HG03575 (cell line): ENCODE results near the gene PIGT.
"Not testable (repeated sequence)": the region's sequence is repeated elsewhere in the genome, so short reads cannot be mapped to it uniquely, and the experiment has no call there.

Experiments used
- ATAC-seq: cut with Tn5 transposase; IDR thresholded peaks from one replicate; pipeline ENCODE4 v1.9.1; 2021; ENCODE audit not compliant: unreplicated experiment, insufficient number of reproducible peaks, low FRiP score; ENCODE audit errors: extremely low read depth

Gene PIGT

DNA sequence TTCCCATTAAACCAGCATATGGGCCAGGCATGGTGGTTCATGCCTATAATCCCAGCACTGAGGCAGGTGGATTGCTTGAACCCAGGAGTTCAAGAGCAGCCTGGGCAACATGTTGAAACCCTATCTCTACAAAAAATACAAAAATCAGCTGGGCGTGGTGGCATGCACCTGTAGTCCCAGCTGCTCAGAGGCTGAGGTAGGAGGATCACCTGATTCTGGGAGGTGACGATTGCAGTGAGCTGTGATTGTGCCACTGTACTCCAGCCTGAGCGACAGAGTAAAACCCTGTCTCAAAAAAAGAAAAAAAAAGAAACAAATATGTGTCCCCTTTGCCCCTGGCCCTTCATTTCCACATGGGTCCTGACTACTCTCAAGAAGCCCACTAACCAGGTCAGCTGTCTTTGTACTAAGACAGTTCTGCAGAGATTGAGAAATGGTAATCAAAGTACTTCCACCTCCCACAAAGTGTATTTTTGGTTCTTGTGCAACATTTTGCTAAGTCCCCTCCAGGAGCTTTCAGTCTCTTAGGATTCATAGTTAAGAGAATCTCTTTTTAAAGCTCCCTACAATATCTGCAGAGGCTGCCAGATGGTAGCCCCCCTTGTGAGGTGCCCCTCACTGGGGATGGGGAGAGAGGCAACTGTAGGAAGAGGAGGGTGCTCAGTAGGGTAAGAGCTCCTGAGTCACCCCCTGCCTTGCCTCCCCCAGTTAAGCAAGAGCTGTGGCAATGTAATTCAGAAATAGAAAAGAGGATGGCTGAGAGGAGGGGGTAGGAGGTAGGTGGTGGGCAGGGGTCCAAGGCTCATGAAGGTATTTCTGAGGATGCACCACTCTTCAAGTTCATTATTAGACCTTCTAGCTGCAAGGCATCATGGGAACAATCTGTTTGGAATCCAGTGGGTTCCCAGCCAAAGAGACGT lies 37.1 kb downstream of the PIGT start:
- ATAC-seq, result no peak

DNA sequence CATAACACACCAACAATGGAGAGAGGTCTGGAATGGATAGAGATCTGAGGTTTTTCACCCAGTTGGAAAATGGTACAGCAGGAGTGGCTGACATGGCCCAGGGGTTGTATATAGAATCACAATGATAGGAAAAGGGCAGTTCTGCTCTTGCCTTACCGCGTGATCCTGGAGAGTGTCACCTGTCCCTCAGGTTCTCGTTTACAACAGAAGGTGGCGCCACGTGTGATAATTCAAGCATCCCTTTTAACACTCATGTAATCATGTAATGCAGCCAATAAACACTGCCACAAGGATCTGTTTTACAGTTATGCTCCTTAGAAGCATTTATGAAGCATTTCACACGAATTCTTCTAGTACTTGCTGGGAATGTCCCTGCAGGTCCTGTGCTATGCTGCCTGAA lies 40.7 kb downstream of the PIGT start:
- ATAC-seq, result no peak

DNA sequence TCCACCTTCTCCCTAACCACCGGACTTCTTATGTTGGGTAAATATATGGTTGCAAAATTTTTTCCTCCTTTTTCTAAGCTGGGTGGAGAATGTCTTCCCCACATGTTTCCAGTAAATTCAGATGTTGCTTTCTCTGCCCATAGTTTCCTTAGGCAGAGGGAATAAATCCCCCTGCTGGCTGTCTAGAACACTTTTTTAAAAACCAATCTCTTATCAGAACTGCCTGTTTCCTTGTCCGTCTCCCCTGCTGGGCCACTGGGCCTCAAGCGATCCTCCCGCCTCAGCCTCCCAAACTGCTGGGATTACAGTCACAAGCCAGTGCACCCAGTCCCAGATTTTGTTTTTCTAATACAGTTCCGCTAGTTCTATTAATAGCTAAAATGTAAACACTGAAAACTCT lies 43.7 kb downstream of the PIGT start:
- ATAC-seq, result no peak

DNA sequence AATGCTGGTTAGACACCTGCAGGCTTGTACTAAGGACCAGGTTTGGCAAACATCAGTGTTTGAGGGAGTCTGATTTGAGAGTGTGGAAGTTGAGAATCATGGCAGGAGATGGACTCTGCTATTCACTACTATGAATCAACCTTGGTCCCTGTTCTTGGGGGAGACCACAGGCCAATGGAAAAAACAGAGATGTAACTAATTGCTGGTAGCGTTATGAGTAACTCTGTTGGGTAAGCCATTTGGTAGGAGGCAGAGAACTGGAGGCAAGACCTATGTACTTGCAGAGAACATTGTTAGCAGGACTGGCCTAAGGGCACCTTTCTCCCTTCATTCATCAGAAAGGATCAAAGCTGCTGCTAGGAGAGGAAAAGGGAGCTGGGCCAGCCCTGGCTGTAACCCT lies 45.3 kb downstream of the PIGT start:
- no peak for ATAC-seq

DNA sequence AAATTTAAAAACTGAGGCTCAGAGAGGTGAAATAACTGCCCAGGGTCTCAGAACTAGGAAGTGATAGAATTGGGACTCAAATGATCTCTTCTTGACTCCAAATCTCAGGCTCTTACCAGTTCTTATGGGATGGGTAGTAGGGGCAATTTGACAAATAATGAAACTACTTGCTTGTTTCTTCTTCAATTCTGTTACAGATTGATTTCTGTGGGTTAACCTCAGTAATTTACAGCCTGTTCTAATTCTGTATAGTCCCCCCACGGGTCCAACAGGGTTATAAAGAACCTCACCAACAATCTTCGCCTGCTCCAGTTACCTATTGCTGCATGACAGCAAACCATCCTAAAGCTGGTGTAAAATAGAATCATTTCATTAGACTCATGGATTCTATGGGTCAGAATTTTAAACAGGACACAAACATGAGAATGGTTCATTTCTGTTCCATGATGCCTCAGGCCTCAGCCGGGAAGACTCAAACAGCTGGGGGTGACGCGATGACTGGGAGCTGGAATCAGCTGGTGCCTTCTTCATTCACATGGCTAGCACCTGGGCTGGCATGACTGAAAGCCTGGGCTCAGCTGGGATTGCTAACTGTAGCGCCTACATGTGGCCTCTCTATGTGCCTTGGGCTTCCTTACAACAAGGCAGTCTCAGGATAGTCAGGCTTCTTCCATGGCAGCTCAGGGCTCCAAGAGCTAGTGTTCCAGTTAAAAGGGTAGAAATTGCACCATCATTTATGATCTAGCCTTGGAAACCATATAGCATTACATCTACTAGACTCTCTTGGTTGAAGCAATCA lies 47.0 kb downstream of the PIGT start:
- ATAC-seq, result no peak

DNA sequence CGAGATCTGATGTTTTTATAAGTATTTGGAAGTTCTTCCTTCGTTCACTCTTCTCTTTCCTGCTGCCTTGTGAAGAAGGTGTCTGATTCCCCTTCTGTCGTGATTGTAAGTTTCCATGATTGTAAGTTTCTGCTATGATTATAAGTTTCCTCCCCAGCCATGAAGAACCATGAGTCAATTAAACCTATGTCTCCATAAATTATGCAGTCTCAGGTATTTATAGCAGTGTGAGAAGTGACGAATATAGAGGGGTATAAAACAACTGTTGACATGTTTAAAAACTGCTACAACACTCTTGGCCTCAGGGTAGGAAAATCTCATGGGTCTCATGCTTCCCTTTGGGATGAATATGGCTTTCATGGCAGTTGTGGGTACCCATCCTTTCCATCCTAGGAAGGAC lies 47.8 kb downstream of the PIGT start:
- no peak for ATAC-seq

DNA sequence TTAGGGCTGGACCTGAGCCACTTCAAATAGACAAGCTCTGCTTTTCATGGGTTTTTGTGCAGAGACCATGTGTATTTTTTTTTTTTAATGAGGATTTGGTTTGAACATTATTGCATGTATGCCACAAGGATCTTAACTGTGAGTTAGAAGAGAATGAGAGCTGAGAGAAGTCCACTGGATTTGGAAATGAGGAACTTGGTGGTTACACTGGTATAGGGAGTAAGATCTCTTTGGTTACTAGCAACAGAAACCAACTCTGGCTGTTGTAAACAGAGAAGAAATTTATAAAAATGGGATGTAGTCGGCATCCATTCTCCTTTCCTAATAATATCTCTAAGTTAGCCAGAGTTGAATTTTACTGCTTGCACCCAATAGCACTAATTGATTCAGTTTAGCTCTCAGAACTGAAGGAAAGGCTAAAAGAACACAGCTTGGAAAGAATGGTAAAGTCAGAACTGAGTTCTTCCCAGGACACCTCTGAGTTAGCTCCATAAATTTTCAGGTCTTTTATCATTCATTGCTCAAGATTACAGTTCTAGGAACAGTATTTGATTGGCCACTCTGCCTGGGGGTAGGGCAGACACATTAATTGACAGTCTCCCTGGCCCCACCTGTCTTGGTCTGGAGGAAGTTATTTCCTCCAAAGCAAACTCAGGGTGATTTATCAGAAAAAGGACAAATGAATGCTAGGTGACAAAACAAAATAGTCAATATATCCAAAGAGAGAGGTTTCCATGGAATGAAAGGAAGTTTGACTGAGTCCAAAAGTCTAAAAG lies 49.7 kb downstream of the PIGT start:
- no peak for ATAC-seq

DNA sequence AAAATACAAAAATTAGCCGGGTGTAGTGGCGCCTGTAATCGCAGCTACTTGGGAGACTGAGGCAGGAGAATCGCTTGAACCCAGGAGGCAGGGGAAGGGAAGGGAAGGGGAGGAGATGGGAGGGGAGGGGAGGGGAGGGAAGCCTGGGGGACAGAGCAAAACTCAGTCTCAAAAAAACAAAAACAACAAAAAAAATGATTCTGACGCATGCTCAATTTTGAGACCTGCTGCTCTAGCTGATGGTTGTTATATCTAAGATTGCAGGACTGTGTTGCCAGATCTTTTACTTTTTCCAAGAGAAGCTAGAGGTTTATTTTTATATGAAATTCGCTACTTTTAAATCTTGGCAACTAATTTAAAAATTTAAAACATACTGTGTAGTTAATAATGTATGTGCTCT lies 51.2 kb downstream of the PIGT start:
- no peak for ATAC-seq

DNA sequence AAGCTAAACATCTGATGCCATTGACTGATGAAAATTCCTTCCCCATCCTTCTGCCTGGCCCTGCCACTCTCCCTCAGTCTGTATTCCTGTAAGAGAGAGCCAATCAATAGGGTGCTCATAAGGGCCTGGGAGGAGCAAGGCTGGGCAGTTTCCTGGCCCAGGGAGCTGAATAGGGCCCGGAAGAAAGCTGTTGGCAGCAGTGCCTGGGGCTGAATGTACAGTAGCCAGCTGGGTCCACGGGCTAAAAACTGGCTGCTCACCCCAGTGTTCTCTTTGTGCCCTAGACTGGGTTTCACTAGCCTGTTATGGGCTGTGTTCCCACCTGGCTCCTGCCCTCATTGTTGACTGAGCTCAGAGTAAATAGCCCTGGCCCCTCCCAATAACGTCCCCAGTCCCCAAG lies 51.9 kb downstream of the PIGT start:
- ATAC-seq, result no peak

DNA sequence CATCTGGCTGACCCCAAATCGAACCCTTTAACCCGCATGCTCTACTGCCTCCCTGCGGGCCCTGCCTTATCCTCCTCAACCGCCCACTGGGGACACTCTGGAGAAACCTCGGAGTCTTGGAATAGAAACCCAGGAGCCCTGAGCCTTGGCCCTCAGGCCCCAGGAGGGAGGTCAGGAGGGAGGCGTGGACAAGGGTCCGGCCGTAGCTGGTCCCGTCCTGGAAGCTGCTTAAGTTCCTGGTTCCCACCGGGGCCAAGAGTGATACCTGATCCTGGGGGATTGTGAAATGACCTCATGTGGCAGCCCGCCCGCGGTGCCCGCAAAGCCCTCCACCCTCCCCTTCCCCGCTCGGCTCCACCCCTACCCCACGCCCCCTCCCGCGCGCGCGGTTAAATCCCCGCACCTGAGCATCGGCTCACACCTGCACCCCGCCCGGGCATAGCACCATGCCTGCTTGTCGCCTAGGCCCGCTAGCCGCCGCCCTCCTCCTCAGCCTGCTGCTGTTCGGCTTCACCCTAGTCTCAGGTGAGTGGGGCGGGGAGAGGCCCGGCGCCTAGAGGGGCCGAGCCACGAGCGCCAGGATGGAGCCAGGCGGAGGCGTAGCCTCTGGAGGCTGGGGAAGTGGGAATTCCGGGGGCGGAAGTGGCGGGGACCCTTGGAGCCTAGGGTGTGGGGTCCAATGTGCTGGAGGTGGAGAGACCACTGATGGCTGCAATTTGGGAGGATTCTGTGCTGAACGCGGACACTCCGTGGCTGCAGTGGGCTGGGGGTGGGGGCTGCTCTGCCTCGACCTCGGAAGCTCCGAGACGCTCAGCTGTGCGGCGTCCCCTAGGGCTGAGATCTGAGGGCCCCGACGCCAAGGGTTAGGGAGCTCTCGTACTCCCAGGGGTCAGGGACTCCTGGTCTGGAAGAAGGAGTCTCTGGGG lies 53.7 kb downstream of the PIGT start, which contains the start of gene WFDC2:
Gene WFDC2 (plus strand): TSS at position 418 of the 926 bp plus-strand sequence. CDS start 29 bp downstream, at position 447.
- ATAC-seq, result no peak

DNA sequence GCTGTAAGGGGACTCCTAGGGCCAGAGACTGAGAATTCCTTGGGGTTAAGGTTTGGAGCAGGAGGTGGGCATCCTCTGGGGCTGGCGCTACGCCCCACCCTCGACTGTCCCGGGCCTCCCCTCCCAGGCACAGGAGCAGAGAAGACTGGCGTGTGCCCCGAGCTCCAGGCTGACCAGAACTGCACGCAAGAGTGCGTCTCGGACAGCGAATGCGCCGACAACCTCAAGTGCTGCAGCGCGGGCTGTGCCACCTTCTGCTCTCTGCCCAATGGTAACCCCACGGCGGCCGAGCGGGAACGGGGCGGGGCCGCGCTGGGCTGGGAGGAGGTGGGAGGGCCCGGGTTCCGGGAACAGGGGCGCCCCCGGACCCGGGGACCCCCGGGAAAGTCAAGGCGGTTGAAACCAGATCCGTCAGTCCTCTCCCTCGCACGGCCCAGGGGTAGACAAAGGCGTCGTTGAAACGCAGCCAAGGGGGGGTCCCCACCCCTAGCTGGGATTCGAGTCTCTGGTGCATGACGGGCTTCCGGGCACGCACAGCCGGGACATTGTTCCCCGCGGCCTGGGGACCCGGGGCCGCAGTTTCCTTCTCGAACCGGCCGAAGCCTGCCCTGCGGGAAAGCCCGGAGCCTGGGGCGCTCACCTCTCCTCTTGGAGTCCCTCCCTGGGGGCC lies 54.5 kb downstream of the PIGT start:
- ATAC-seq, result no peak

DNA sequence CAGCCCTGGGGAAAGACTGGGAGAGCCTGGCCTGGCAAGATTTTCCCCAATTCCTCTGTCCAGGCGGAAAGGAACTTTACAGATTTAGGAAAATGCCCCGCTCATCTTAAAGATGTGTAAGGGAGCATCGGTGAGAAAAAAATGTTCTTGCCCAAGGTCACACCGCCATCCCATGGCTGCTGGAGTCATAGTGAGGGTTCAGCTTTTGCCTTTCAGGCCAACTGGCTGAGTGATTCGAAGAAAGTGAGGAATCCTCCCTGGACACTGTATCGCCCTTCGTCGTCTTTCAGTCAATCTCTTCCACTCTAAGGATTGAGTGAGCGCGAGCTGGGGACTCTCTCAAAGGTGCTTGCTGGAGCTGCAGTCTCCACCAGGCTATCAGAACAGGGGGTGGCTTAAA lies 55.0 kb downstream of the PIGT start:
- no peak for ATAC-seq

DNA sequence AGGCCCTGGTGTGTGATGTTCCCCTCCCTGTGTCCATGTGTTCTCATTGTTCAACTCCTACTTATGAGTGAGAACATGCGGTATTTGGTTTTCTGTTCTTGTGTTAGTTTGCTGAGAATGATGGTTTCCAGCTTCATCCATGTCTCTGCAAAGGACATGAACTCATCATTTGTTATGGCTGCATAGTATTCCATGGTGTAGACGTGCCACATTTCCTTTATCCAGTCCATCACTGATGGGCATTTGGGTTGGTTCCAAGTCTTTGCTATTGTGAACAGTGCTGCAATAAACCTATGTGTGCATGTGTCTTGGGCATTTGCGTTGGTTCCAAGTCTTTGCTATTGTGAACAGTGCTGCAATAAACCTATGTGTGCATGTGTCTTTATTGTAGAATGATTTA lies 56.3 kb downstream of the PIGT start:
- not testable (repeated sequence) for ATAC-seq
